AML-193 (cell line): ENCODE measurements around the gene ST7.

Experiments
- DNase-seq, 2 experiments: peaks; one replicate each; lab custom pipeline; 2025; lab: John Stamatoyannopoulos, UW

Gene ST7

GRCh38 chr7:117129521-117129955, 176.2 kb downstream of the ST7 start:
- no peak for DNase-seq

GRCh38 chr7:117130262-117130661, 177.0 kb downstream of the ST7 start:
- DNase-seq: no peak

GRCh38 chr7:117132321-117133120, 179.2 kb downstream of the ST7 start:
- no peak for DNase-seq

DNA sequence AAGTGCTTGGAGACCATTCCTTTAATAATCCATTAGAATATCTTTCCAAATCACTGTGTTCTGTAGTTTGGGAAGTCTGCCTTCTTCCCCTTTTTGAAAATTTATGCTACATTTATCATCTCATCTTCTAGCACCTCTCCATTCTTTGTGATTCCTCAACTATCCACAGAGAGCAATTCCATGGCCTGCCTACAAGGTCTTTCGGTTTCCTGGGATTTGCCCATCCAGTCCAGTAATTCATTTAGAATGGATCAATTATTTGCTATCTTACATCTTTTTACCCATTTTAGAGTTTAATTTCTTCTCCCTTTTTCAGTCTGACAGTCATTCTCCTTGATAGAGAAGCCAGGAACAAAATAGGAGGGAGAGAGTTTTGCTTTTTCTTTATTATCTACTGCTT, 179.8 kb downstream of the ST7 start:
- DNase-seq: no peak

DNA sequence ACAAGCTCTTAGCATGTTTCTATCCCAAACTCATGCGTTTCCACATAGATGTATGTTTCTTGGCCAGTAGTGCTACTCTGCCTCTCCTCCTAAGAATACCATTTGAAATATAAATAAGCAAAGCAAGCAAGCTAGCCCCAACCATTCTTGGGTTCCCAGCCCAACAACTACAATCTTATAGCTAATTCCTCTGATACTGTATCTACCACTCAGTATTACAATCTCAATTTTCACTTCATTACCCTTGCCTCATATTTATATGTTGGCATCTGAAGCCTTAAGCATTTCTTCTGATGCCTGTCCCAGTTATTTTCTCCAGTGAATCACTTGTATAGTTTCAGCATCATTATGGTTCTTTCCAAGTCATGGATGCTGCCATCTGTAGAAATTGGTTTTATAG, 181.1 kb downstream of the ST7 start:
- no peak for DNase-seq

GRCh38 chr7:117134889-117135552, 181.7 kb downstream of the ST7 start:
- peak; percentile 18 to 44 for DNase-seq

DNA sequence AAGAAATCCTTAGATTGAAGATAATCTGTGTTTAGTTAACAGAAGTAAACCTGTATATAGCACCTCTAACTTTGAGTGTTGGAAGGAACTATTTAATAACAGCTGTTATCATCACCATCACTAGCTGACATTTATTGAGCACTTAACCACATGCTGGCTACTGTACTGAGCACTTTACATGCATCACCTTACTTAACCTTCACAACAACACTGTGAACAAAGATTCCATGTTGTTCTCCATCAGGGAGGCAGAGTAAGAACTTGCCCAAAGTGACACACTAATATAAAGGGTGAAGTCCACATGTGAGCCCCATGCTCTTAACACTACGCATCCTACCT, 182.2 kb downstream of the ST7 start:
- DNase-seq: no peak

DNA sequence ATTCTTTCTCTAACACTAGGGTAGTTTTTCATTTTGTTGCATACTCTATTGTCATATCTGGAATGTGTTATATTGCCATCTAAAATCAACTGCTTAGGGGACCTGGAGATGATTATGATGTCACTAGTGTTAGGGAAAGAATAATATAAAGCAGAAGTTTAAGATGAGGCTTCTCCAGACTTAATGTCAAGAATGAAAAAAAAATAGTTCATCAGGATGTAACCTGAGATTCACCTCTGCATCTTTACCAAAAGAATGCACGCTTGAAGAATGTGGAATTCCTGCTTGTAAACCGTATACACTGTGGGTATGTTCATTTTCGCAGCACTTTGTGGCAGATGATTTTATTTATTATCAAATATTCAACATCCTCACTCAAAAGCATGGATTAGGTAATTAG, 184.6 kb downstream of the ST7 start:
- no peak for DNase-seq

DNA sequence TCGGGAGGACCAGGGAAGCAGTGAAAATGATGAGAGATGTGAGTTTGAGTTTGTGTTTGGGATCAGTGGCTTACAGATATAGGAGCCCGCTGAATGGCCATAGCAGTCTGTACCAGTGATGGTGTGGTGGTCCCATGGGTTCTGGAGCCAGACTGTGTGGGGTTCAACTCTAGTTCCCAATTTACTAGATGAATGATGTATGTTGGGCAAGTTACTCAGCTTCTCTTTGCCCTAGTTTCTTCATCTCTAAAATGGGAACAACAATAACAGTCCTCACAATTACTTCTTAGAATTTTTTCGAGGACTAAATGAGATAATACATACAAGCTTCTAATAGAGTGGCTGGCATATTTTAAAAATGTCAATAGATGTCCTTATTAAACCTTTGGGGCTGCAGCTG, 185.2 kb downstream of the ST7 start:
- DNase-seq: no peak

GRCh38 chr7:117138981-117139380, 185.7 kb downstream of the ST7 start:
- DNase-seq: no peak

DNA sequence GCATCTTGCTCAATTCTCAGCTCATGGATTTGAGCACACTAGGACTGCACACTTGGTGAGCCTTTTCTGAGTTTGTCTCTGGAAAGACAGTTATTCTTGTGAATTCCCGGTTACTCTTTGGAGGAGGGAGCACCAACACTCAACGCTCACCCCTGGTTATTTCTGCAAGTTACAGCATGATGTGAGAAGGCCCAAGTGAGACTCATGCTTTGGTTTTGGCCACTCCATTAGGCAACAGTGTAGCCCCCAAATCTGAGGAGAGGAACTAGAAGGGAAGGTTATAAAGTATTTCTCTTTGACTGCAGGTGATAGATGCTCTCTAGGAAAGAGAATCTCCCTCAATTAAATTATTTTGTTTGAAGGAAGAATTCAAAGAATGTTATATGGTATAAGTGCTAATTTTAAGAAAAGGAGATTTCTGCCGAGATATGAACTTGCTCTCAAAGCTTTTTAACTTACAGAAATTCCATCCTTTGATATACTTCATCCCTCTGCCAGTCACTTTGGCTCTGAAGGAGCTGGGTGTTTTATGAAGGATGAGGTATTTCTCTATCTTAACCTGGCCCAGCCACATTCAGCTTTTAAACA, 186.2 kb downstream of the ST7 start:
- DNase-seq: no peak

DNA sequence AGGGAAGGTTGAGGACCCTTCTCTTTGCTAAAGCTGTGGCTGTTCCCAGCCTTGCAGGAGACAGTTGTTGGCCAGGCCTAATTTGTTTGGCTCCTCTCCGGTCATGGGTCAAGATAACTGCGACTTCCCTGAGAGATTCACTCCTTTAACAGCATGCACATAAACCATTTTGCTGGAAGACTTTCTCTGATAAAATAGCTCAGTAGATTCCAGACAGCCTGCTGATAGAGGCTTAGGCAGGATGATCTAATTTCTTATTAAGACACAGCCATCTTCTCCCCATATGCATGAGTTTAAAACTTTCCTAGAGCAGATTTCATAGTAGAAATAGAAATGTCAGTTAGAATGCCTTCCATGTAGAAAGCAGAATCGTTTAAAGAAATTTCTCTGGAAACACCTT, 187.6 kb downstream of the ST7 start:
- no peak for DNase-seq

- no peak for DNase-seq
These were observed 189.8 kb downstream of the ST7 start for GRCh38 chr7:117143066-117143465.

DNA sequence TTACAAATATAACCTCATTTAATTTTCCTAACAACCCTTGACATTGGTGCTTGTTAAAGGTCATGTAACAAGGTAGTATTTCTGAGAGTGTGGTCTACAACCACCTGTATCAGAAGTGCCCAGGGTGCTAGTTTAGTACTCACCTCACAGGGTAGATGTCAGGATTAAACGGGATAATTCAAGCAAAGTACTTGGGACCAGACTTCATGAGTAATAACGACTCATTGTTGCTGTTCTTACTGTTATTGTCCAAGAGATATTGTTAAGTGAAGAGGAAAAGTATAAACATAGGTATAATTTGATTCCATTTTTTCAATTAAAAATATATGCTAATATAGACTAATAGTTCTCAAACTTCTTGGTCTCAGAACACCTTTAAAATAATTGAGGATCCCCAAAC, 190.3 kb downstream of the ST7 start:
- no peak for DNase-seq

- DNase-seq: no peak
These were observed 192.0 kb downstream of the ST7 start for GRCh38 chr7:117145333-117145732.

DNA sequence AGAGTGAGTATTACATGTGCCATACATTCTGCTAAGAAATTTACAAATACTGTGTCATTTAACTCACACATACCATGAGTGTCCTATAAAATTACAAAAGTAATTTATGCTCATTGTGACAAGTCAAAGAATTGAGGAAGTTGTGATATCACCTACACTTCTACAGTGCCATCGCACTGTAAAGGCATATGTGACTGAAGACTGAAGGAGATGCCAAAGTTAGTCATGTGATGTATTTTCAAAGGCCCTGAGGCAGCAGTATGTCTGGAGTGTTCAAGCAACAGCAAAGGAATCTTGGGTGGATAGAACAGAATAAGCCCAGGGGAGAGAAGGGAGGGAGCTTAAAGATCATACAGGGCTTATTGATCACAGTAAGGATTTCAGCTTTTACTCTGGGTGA, 192.8 kb downstream of the ST7 start:
- no peak for DNase-seq

GRCh38 chr7:117146511-117146910, 193.2 kb downstream of the ST7 start:
- DNase-seq: no peak

DNA sequence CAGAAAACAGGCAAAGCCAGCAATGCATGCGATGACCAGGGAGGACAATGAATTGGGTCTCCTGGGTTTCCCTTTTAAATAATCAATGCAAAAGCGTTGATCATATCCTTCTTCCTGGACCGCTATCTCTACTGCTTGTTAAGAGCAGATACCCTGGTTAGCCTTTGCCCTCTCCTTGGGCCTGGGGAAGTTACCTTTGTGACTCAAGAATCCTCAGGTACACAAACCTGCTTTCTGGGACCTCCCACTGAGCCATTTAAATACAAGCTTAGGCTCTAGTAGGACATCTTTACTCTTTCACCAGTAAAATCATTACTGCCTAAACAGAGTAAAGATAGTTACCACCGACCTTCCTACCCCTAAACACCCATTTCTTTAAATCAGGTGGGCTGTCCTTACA, 195.7 kb downstream of the ST7 start:
- DNase-seq: no peak

- no peak for DNase-seq
These were observed 196.4 kb downstream of the ST7 start for GRCh38 chr7:117149692-117150091.

- DNase-seq: no peak
These were observed 199.1 kb downstream of the ST7 start for GRCh38 chr7:117152213-117153007.

GRCh38 chr7:117153016-117153545, 199.8 kb downstream of the ST7 start:
- no peak for DNase-seq

DNA sequence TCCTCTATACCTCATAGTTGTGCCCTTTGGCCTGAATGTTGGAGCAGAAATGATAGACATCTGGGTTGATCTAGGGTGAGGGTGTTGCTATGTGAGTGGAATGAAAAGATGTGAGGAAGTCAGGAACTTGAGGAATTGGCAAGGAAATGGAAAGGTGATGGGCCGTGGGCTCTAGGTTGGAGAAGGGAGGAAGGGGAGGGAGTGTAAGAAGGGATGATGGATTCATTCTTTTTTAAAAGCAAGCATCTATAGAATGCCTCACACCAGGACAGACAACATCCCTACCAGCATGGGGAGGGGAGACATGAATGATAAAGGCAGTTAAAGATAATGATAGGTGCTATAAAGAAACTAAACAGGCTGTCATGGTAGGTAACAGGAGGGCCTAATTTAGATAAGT, 201.4 kb downstream of the ST7 start:
- no peak for DNase-seq
